ENCODE results near the gene PRRG2. TPM values are rescaled to one million over a fixed set of nuclear protein-coding genes. Genes with fewer than 3 reads are reported as not detected.
A peak's percentile ranks its signal among the peaks of the same experiment; 100 is the strongest.

Gene PRRG2
- total and polyA plus RNA-seq, 2 of the 13 experiments (the other 11 are each of a cell fraction or from before 2014, with no cell fraction given), result 0.66 to 0.82 TPM

DNA sequence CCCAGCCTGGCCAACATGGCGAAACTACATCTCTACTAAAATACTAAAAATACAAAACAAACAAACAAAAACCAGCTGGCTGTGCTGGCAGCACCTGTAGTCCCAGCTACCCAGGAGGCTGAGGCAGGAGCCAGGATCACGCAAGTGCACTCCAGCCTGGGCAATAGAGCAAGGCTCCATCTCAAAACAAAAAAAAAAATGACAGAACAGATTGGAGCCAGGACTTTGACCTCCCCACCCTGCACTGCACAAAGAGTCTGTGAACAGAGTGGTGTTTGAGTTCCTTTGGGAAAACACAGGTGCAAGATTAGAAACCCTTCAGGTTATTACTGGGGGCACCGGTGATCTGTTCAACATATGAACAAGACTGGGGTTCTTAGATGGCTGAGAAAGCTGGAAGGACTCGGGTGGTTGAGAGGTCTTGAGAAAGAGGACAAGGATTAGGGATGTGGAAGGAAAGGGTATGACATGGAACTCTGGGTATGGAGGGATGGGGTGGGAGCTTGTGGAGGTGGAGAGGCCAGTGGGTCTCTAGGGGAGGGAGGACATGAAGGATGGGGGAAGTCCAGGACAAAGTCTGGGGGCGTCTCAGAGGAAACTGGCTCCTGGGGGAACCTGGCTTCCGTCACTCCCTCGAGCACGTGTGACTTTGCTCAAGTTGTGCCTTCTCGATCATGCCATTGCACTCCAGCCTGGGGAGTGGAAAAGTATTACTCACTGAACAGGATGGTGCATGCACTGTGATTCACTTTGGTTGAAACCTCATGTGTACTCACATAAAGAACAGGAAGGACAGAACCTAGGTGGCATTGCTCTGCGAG is 27.5 kb upstream of the PRRG2 start (continued):
- TF ChIP-seq, protein P1, sequence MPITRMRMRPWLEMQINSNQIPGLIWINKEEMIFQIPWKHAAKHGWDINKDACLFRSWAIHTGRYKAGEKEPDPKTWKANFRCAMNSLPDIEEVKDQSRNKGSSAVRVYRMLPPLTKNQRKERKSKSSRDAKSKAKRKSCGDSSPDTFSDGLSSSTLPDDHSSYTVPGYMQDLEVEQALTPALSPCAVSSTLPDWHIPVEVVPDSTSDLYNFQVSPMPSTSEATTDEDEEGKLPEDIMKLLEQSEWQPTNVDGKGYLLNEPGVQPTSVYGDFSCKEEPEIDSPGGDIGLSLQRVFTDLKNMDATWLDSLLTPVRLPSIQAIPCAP (CRISPR knock-in tag; IDR thresholded peaks at IDR 0.05; ENCODE audit: low read depth), result no peak
- TF ChIP-seq HNF4A (CRISPR knock-in tag; IDR thresholded peaks at IDR 0.05) (peak; percentile 90), ZNF343 (CRISPR knock-in tag; IDR thresholded peaks at IDR 0.05) (no peak), ZMYM3 (CRISPR knock-in tag; IDR thresholded peaks at IDR 0.05) (peak; percentile 61; the same call in 1 of the 2 replicates), TRIM24 (CRISPR knock-in tag; IDR thresholded peaks at IDR 0.05) (no peak), ZNF564 (CRISPR knock-in tag; IDR thresholded peaks at IDR 0.05) (no peak), MAFF (IDR thresholded peaks at IDR 0.05; ENCODE audit: low read depth, low read length) (no peak), ZNF724P (CRISPR knock-in tag; IDR thresholded peaks at IDR 0.05; ENCODE audit: borderline replicate concordance) (0 out of 2 replicates have a peak, but pooled peaks have one; percentile 18), RFX5 (IDR thresholded peaks at IDR 0.05; ENCODE audit: low read depth, low read length) (no peak), ZNF552 (CRISPR knock-in tag; IDR thresholded peaks at IDR 0.05; ENCODE audit: borderline replicate concordance) (no peak), GATAD2A (CRISPR knock-in tag; IDR thresholded peaks at IDR 0.05) (peak; percentile 51), CHD2 (IDR thresholded peaks at IDR 0.05; ENCODE audit: low read depth, low read length) (no peak), GFI1 (CRISPR knock-in tag; IDR thresholded peaks at IDR 0.05; ENCODE audit: borderline replicate concordance) (peak; percentile 72), KDM3A (CRISPR knock-in tag; IDR thresholded peaks at IDR 0.05; ENCODE audit: low read depth) (no peak), SOX13 (IDR thresholded peaks at IDR 0.05) (no peak), SOX13 (CRISPR knock-in tag; conservative IDR thresholded peaks at IDR 0.05 in 1 of 2, IDR thresholded peaks at IDR 0.05 in 1 of 2) (peak in 1 of 2 experiments; percentile 56; a peak in 2 of 4 replicates)
- TF ChIP-seq, protein P2, sequence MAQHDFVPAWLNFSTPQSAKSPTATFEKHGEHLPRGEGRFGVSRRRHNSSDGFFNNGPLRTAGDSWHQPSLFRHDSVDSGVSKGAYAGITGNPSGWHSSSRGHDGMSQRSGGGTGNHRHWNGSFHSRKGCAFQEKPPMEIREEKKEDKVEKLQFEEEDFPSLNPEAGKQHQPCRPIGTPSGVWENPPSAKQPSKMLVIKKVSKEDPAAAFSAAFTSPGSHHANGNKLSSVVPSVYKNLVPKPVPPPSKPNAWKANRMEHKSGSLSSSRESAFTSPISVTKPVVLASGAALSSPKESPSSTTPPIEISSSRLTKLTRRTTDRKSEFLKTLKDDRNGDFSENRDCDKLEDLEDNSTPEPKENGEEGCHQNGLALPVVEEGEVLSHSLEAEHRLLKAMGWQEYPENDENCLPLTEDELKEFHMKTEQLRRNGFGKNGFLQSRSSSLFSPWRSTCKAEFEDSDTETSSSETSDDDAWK (CRISPR knock-in tag; IDR thresholded peaks at IDR 0.05), result no peak
- TF ChIP-seq, protein P3, sequence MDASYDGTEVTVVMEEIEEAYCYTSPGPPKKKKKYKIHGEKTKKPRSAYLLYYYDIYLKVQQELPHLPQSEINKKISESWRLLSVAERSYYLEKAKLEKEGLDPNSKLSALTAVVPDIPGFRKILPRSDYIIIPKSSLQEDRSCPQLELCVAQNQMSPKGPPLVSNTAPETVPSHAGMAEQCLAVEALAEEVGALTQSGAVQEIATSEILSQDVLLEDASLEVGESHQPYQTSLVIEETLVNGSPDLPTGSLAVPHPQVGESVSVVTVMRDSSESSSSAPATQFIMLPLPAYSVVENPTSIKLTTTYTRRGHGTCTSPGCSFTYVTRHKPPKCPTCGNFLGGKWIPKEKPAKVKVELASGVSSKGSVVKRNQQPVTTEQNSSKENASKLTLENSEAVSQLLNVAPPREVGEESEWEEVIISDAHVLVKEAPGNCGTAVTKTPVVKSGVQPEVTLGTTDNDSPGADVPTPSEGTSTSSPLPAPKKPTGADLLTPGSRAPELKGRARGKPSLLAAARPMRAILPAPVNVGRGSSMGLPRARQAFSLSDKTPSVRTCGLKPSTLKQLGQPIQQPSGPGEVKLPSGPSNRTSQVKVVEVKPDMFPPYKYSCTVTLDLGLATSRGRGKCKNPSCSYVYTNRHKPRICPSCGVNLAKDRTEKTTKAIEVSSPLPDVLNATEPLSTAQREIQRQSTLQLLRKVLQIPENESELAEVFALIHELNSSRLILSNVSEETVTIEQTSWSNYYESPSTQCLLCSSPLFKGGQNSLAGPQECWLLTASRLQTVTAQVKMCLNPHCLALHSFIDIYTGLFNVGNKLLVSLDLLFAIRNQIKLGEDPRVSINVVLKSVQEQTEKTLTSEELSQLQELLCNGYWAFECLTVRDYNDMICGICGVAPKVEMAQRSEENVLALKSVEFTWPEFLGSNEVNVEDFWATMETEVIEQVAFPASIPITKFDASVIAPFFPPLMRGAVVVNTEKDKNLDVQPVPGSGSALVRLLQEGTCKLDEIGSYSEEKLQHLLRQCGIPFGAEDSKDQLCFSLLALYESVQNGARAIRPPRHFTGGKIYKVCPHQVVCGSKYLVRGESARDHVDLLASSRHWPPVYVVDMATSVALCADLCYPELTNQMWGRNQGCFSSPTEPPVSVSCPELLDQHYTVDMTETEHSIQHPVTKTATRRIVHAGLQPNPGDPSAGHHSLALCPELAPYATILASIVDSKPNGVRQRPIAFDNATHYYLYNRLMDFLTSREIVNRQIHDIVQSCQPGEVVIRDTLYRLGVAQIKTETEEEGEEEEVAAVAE (CRISPR knock-in tag; IDR thresholded peaks at IDR 0.05; ENCODE audit: borderline replicate concordance), result no peak
- TF ChIP-seq, protein P4, sequence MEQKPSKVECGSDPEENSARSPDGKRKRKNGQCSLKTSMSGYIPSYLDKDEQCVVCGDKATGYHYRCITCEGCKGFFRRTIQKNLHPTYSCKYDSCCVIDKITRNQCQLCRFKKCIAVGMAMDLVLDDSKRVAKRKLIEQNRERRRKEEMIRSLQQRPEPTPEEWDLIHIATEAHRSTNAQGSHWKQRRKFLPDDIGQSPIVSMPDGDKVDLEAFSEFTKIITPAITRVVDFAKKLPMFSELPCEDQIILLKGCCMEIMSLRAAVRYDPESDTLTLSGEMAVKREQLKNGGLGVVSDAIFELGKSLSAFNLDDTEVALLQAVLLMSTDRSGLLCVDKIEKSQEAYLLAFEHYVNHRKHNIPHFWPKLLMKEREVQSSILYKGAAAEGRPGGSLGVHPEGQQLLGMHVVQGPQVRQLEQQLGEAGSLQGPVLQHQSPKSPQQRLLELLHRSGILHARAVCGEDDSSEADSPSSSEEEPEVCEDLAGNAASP (CRISPR knock-in tag; IDR thresholded peaks at IDR 0.05; ENCODE audit: borderline replicate concordance), result no peak

Measured in HepG2 (cell line).